GM18520 (cell line): ENCODE results near the gene OR10G2.
"Not testable (repeated sequence)": the region's sequence is repeated elsewhere in the genome, so short reads cannot be mapped to it uniquely, and the experiment has no call there.

Experiments used
- ATAC-seq: cut with Tn5 transposase; IDR thresholded peaks from one replicate; pipeline ENCODE4 v1.9.1; 2021; ENCODE audit not compliant: unreplicated experiment

Gene OR10G2

DNA sequence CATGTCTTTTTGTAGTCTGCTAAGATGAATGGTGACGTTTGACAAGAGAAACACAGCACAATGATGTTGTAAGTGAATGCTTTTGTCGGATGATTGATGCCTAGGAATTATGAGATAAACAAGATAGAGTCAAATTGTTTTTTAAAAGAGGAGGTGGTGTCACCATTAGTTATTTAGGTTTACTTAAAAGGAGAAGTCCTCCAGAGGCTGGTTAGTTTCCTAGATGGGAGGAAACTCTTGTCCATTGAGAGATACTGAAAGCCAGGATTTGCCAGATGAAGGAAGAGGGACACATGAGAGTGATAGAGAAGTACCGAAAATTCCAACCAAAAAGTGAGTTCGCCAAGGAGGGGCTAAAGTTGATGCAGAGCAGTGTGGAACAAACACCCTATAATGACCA lies at the start of gene OR10G2:
TSS of gene OR10G2 (minus strand) at position 101 of the 400 bp plus-strand sequence. CDS start at position 3, 98 bp downstream.
- no peak for ATAC-seq

DNA sequence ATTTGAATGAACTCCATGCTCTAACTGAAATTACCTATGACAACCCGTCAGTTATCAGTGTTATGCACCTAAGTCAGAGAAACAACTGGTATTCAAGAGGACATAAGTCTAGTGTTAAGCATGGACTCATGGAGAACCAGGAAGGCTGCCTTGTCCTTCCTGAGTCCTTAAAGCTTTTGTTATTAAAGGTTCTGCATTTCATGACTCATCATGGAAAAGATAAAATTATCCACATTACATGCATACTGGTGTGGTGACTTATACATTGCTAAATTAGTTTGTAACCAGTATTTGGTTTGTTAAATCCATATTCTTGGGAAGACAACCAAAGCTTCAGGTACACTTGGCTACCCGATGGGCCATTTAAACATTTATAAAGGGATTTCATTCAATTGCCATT lies 45.3 kb upstream of the OR10G2 start:
- no peak for ATAC-seq

- ATAC-seq: no peak
Observed at GRCh38 chr14:21675566-21675965, 40.8 kb upstream of the OR10G2 start.

GRCh38 chr14:21673718-21674117 lies 39.0 kb upstream of the OR10G2 start, which contains the start of gene OR4E1:
TSS of gene OR4E1 (minus strand) at chr14:21673818. CDS start at chr14:21670935, 2,883 bp downstream.
- ATAC-seq: no peak

DNA sequence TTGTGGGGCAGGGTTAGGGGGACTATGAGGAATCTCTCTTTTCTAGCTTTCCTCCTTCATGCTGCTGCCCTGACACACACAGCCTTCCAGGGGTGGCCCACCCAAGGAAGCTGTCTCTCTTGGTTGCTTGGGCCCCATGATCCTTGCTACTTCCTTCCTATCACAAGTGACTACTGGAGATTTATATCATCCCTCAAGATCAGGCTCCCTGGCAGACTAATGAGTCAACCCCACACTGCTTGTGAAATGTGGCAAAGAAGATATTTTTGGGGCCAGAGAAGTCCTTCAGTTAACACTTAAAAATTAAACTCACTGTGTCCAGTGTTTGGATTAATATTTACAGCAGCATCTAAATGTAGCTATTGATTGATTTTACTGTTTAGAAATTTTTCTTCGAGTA lies 37.4 kb upstream of the OR10G2 start:
- ATAC-seq: no peak

DNA sequence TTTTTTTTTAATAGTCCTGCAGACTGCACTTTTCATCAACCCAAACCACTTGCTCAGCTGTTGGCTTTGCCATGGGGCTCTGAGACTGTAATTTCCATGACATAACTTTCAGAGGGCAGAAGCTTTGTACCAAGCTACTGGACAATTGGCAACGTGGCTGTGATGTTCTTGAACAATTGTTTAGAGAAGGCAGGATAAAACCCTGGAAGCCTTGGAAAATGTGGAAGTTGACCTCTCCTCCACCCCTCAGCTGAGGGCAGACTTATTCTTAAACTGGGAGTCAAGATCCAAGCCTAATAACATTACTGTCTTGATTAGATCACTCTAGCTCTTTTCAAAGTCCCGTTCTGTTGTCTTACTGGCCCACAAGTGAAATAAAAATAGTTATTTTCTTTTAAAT lies 36.6 kb upstream of the OR10G2 start:
- ATAC-seq: no peak

- ATAC-seq: no peak
Observed at GRCh38 chr14:21669284-21669683, 34.5 kb upstream of the OR10G2 start.

DNA sequence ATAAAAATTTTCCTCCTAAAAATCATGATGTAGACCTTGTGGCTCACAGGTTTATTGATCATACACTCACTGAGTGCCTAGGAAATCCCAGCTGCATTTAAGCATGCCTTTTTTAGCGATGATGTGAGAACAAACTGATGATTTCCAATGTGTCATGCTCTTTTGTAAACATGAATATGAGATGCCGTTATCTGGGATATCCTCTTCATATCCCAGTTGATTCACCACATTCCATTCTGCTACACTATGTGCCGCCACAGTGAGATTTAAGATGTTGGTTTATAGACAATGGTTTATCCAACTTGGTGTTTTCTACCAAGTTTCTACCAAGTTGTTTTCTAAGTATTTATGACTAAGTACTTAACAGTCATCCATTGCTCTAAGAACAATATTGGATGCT lies 33.6 kb upstream of the OR10G2 start:
- no peak for ATAC-seq

DNA sequence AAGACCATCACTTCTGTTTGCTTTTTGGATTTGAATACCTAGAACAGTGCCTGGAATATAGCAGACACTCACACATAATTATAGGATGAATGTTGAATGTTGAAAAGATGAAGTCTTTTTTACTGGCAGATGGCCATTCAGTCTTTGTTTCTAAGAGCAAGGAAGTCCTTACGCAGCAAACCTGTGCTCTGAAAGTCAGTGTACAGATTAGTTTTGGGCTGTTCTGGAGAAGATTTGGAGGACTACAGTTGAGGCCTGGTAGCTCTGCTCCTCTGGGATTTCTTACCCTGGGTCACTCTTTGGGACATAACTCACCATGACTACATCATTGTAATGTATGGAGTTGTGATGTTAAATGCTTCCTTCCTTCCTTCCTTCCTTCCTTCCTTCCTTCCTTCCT lies 22.2 kb upstream of the OR10G2 start:
- no peak for ATAC-seq

DNA sequence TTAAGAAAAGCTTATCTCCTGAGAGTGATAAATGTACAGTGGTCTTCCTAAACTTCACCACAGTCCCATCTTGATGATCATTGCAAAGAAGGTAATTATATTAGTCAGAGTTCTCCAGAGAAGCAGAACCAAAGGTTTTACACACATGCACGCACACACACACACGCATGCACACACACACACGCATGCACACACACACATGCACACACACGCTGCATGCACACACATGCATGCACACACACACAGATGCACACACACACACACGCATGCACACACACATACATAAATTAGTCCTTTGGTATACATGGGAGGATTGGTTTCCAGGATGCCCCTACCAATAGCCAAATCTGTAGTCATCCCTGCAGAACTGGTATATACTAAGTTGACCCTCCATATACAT lies 19.5 kb upstream of the OR10G2 start:
- ATAC-seq: no peak

DNA sequence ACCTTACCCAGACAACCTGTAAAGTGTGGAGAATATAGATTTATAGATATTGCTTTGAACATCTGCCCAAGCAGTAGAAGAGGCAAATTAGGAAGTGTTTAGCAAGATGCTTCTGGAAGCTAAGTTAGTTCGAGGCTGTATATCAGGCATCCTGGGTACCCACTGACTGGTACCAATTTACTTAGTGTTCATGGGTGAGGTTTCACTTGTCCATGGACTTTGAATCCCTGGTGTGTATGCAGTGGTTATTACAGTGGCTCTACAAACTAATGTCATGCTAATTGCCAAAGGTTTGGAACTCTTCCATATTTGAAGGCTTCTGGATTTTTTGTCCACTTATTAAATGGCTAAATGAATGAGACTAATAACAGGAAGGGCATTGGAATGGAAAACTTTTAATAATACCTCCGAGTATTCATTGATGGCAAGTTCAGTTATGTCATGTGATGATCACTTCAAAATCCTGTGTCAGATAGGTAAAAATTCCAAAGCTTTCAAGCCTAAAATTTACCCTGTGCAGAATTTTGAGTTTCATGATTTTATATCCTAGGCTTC lies 18.7 kb upstream of the OR10G2 start, which contains the start of gene OR4E2:
TSS of gene OR4E2 (plus strand) at position 505 of the 555 bp plus-strand sequence. CDS start 11,248 bp downstream, outside the sequence.
- ATAC-seq: no peak

- ATAC-seq: no peak
Observed at GRCh38 chr14:21652209-21652808, 17.6 kb upstream of the OR10G2 start.

DNA sequence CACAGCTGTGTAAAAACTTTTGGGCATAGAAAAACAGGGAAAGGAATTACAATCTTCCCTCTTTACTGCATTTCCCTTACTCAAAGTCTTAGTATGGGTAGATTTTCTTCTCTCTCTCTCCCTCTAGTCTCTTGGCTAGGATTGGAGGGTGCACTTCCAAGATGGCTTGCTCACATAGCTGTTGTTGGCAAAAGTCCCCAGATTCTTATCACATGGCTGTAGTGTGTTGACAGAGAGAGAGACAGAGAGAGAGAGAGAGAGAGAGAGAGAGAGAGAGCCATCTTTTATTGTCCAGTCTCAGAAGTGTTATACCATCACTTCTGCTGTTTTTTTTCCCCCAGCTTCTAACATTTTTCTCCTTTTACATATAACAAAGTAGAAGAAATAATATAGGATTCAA lies 12.6 kb upstream of the OR10G2 start:
- ATAC-seq: no peak

DNA sequence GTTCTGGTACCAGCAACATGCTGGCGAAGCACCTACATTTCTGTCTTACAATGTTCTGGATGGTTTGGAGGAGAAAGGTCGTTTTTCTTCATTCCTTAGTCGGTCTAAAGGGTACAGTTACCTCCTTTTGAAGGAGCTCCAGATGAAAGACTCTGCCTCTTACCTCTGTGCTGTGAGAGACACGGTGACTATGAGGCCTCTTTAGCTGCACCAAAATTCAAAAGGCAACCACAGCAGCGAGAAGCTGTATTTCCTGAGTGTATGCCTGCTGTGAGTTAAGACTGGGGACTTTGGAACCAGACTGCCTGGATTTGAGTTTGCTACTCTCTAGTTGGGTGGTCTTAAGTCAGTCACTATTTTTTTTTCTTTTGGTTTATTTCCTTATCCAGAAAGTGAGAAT lies 8.7 kb upstream of the OR10G2 start:
- ATAC-seq: no peak

DNA sequence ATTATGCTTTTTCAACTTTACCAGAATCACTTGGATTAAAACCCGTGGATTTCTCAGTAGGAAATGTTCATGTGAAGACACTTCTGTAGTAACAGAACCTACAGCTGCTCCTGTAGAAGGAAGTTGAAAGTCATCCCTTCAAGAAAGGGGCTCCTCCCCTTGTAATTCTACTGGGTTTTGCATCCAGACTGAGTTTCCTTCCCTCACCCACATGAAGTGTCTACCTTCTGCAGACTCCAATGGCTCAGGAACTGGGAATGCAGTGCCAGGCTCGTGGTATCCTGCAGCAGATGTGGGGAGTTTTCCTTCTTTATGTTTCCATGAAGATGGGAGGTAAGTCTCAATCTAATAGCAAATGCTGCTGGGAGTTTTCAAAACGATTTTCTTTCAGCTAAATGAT lies 7.9 kb upstream of the OR10G2 start:
- ATAC-seq: no peak

GRCh38 chr14:21631084-21631483 lies 3.7 kb downstream of the OR10G2 start:
- no peak for ATAC-seq

- ATAC-seq: not testable (repeated sequence)
Observed at GRCh38 chr14:21630503-21630902, 4.2 kb downstream of the OR10G2 start.

- no peak for ATAC-seq
Observed at GRCh38 chr14:21626491-21627230, 8.1 kb downstream of the OR10G2 start.

DNA sequence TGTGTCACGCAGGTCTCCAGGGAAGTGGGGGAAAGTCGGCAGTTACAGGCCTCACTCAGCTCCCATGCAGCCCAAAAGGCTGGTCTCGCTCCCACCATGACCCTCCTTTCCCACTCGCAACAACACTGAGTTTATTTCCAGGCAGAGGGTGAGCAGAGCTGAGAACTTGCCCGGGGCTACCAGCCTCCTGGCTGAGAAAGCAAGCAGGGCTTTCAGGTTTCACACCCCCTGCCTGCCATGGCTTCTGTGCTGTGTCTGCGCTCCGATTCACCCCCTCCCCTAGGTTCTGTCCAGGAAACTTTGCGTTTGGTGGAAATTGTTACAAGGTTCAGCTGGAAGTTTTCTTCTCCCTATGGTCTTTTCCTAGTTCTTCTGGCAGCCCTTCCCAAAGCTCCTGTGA lies 17.1 kb downstream of the OR10G2 start:
- no peak for ATAC-seq

GRCh38 chr14:21614240-21614639 lies 20.5 kb downstream of the OR10G2 start:
- no peak for ATAC-seq

DNA sequence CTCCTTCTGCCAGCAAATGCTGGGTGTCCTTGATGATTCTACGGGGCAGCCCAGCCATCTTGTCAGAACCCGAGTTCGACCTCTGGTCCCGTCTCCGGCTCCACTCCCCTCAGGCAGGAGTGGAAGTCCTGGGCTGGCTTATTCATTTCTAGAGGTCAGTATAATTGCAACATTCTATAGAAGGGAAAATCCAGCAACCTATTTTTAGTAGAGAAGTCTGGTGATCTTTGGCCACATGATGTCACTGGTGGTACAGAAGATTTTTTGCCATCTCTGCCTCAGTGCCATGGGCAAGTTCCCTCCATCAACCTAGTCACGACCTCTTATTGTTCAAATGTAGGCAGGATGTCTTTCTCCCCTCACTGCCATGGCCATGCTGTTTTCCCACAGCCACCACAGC lies 22.4 kb downstream of the OR10G2 start:
- no peak for ATAC-seq

DNA sequence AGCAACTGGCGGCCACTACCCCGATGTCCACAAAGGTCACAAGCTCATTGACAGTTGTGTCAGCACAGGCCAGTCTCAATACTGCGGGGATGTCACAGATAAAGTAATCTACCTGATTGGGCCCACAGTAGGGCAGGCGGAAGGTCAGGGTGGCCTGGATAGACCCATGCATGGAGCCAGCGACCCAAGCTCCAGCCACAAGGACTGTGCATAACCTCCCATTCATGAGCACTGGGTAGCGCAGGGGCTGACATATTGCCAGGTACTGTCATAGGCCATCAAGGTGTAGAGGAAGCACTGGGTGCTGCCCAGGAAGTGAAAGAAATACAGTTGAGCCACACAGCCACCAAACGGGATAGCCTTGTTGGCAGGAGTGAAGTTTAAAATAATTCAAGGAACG lies 32.6 kb downstream of the OR10G2 start:
- not testable (repeated sequence) for ATAC-seq
